ENCODE measurements around the gene ELMO1. TPM values are rescaled to one million over a fixed set of nuclear protein-coding genes. Genes with fewer than 3 reads are reported as not detected.

Gene ELMO1
- total and polyA plus RNA-seq, 9 donors: 8.9 to 48.9 (median 28.0) TPM

DNA sequence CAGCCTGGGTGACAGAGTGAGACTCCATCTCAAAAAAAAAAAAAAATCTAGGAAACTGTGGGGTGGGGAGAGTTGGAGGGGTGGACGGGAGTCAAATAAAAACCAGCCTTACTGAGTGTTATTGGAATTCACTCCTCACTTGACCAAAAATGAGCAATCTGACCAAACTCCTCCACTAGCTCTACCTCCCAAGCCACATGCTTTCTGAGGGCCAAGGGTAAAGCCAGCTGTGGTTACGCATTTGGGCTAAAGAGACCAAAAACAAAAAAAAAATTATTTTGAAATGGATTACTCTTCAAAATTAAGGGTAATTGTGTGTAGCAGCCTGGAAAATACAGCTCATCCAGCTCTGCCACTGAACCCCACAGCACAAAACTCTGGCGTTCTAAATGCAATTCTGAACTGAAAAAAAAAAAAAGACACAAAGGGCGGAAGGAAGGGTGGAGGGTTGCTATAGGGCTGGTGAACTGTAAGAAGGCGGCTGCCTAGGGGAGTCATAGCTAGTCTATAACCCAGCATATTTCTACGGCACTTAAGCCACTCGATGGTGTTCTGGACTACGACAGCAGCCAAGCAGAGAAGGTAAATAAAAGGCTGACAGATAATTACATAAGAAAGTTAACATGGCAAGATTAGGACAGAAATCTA lies 7.8 kb downstream of the ELMO1 start:
- no peak for DNase-seq
- Histone ChIP-seq H3K9me3 (no peaks in the 10 kb centered on the region), H3K36me3 (no peaks in the 10 kb centered on the region), H3K27ac (no peak overlapping the region), H3K4me3 (no peak overlapping the region), H3K27me3 (no peaks in the 10 kb centered on the region), H3K4me1 (ENCODE audit: insufficient read depth) (no peaks in the 10 kb centered on the region)
- TF ChIP-seq CTCF (IDR thresholded peaks at IDR 0.05) (no peak), EP300 (IDR thresholded peaks at IDR 0.05) (no peak), POLR2A (IDR thresholded peaks at IDR 0.05) (no peak)
- 60 to 68% (median 63%) methylated on average over 8 of the region's 8 CpGs for WGBS, 3 donors
- intact Hi-C loops (cut with DNase I): loop anchor here in 2 of 4 donors (10.0 kb wide), 2 partner anchors 156 to 226 kb away; no protein-coding TSS in a partner anchor

- H3K36me3 ChIP-seq: no peaks in the 10 kb centered on the region
- H3K9me3 ChIP-seq: no peaks in the 10 kb centered on the region
- H3K4me1 ChIP-seq (ENCODE audit: insufficient read depth): peaks cover under 1% of the 10 kb centered on the region
- no peak overlapping the region for H3K27ac ChIP-seq
- 86 to 95% (median 93%) methylated on average over 1 of the region's 1 CpG for WGBS, 3 donors
- intact Hi-C loops (cut with DNase I): loop anchor here in 2 of 4 donors (10.0 kb wide), 2 partner anchors 155 to 225 kb away; no protein-coding TSS in a partner anchor
- no peak overlapping the region for H3K4me3 ChIP-seq
- H3K27me3 ChIP-seq: no peaks in the 10 kb centered on the region
- TF ChIP-seq POLR2A (IDR thresholded peaks at IDR 0.05): no peak
- no peak for TF ChIP-seq CTCF (IDR thresholded peaks at IDR 0.05)
- no peak for TF ChIP-seq EP300 (IDR thresholded peaks at IDR 0.05)
- DNase-seq: no peak
These were observed 9.0 kb downstream of the ELMO1 start for GRCh38 chr7:37439653-37440026.

- H3K4me3 ChIP-seq: no peak overlapping the region
- no peaks in the 10 kb centered on the region for H3K36me3 ChIP-seq
- intact Hi-C loops (cut with DNase I): no loop called here
- no peaks in the 10 kb centered on the region for H3K27me3 ChIP-seq
- no peaks in the 10 kb centered on the region for H3K9me3 ChIP-seq
- no peak for DNase-seq
- TF ChIP-seq CTCF (IDR thresholded peaks at IDR 0.05) (no peak), POLR2A (IDR thresholded peaks at IDR 0.05) (no peak), EP300 (IDR thresholded peaks at IDR 0.05) (no peak)
- no peak overlapping the region for H3K27ac ChIP-seq
- WGBS, 3 donors: 85 to 94% (median 93%) methylated on average over 4 of the region's 4 CpGs
- peaks cover 3% of the 10 kb centered on the region for H3K4me1 ChIP-seq (ENCODE audit: insufficient read depth)
These were observed 9.6 kb downstream of the ELMO1 start for GRCh38 chr7:37438906-37439652.

GRCh38 chr7:37435156-37435855 lies 13.4 kb downstream of the ELMO1 start:
- TF ChIP-seq POLR2A (IDR thresholded peaks at IDR 0.05) (no peak), EP300 (IDR thresholded peaks at IDR 0.05) (no peak), CTCF (IDR thresholded peaks at IDR 0.05) (no peak)
- Histone ChIP-seq H3K27me3 (no peaks in the 10 kb centered on the region), H3K9me3 (no peaks in the 10 kb centered on the region), H3K4me1 (ENCODE audit: insufficient read depth) (peaks cover 3% of the 10 kb centered on the region), H3K36me3 (no peaks in the 10 kb centered on the region), H3K4me3 (no peak overlapping the region), H3K27ac (no peak overlapping the region)
- WGBS, 3 donors: 74 to 85% (median 79%) methylated on average over 6 of the region's 6 CpGs
- DNase-seq: no peak
- intact Hi-C loops (cut with DNase I): no loop called here

All from ovary (tissue), 9 donors.